K562 (cell line): Measurements from ENCODE around the gene UBE3B. TPM values are rescaled to one million over a fixed set of nuclear protein-coding genes. Genes with fewer than 3 reads are reported as not detected.
A peak's percentile ranks its signal among the peaks of the same experiment; 100 is the strongest.

Experiments used
- ATAC-seq: fragments of 200-7000 bp; cut with Tn5 transposase; 3 replicates; pipeline ENCODE4 v1.9.1; 2020; ENCODE audit warnings: moderate library complexity
- BruUV-seq: library from RNA; stranded (reverse); fragments of 400-500 nt; replicated peaks from 2 replicates; lab custom pipeline; 2021; lab: Mats Ljungman, UMichigan
- CTCF ChIA-PET: fragments of 300-600 bp; formaldehyde crosslinking; extraction: SDS; loops from one replicate; lab custom pipeline; 2021; ENCODE audit warnings: low intra/inter-chr PET ratio; lab: Yijun Ruan, JAX
- POLR2A ChIA-PET: fragments of 300-600, 350-650 bp; sonication (Branson Sonifier 250); formaldehyde crosslinking; extraction: SDS; loops from one replicate; lab custom pipeline; 2021; ENCODE audit warnings: antibody characterized with exemption, inconsistent platforms; lab: Yijun Ruan, JAX
- DNase-seq, 4 experiments: peaks; one replicate each; pipeline versions ENCODE4 v3.0.0 to v3.0.0-alpha.2; 2011 to 2018; ENCODE audit warnings: low spot score in 3 of 4, mixed read lengths in 3 of 4; ENCODE audit errors: extremely low read depth in 1 of 4
- FAIRE-seq: peaks from 2 replicates; lab custom pipeline; 2011; peaks lifted over from hg19 to GRCh38; lab: Jason Lieb, UNC
- H2AFZ ChIP-seq: 2 replicates; pipeline ENCODE4 v1.6.0; 2011; ENCODE audit warnings: low read depth, low read length, control low read depth, inconsistent platforms
- H3K27ac ChIP-seq: fragments of 200-600 bp; 3 replicates; pipeline ENCODE4 v1.8.0; 2011; ENCODE audit warnings: low read depth, mild to moderate bottlenecking, control low read depth, inconsistent platforms, low read length, moderate library complexity, mixed read lengths; ENCODE audit errors: extremely low read depth
- H3K27me3 ChIP-seq, 2 experiments: fragments of 300-600 bp in 1 of 2; 2 replicates in 1 of 2; 3 replicates in 1 of 2; pipeline versions ENCODE4 v1.6.0 to v1.8.0; 2011; ENCODE audit warnings: inconsistent platforms in 2 of 2, low read length in 2 of 2, mild to moderate bottlenecking in 1 of 2, mixed read lengths in 1 of 2, moderate library complexity in 1 of 2; ENCODE audit not compliant: control insufficient read depth in 2 of 2, insufficient read depth in 2 of 2
- H3K36me3 ChIP-seq: fragments of 300-600 bp; 3 replicates; pipeline ENCODE4 v1.8.0; 2011; ENCODE audit warnings: mild to moderate bottlenecking, low read length, inconsistent platforms; ENCODE audit not compliant: control insufficient read depth, insufficient read depth
- H3K4me1 ChIP-seq, 2 experiments: fragments of 200-600 bp in 1 of 2; replicated peaks in 1 of 2; 2 replicates in 1 of 2; 3 replicates in 1 of 2; pipeline versions ENCODE4 v1.5.1 to v1.8.0; 2011; ENCODE audit warnings: inconsistent platforms in 2 of 2, low read length in 2 of 2, mild to moderate bottlenecking in 1 of 2, mixed read lengths in 1 of 2, moderate library complexity in 1 of 2; ENCODE audit not compliant: control insufficient read depth in 2 of 2, insufficient read depth in 2 of 2
- H3K4me2 ChIP-seq: 2 replicates; pipeline ENCODE4 v1.6.1; 2011; ENCODE audit warnings: low read length, control low read depth, inconsistent platforms, mixed read lengths; ENCODE audit not compliant: insufficient read depth
- H3K4me3 ChIP-seq: fragments of 200-600 bp; sonication (generic), shearing (Covaris generic); 2 replicates; pipeline ENCODE4 v1.5.1; 2016; ENCODE audit warnings: control low read depth, inconsistent platforms
- H3K79me2 ChIP-seq: fragments of 200-600 bp; 3 replicates; pipeline ENCODE4 v1.8.0; 2011; ENCODE audit warnings: low read length, inconsistent platforms; ENCODE audit not compliant: control insufficient read depth, insufficient read depth
- H3K9ac ChIP-seq, 2 experiments: 2 replicates each; pipeline versions ENCODE4 v1.6.0 to v1.6.1; 2011; ENCODE audit warnings: low read depth in 2 of 2, low read length in 2 of 2, control low read depth in 1 of 2, inconsistent platforms in 1 of 2, mild to moderate bottlenecking in 1 of 2, mixed read lengths in 1 of 2; ENCODE audit not compliant: insufficient read depth in 1 of 2
- H3K9me1 ChIP-seq: one replicate; pipeline ENCODE4 v1.6.0; 2011; ENCODE audit warnings: inconsistent platforms, mild to moderate bottlenecking, low read length, moderate library complexity; ENCODE audit not compliant: control insufficient read depth, insufficient read depth
- H3K9me3 ChIP-seq: replicated peaks from 2 replicates; pipeline ENCODE4 v1.5.1; 2011; ENCODE audit warnings: low read depth, low read length, inconsistent platforms; ENCODE audit not compliant: control insufficient read depth, insufficient read depth
- H4K20me1 ChIP-seq: replicated peaks from 2 replicates; pipeline ENCODE4 v1.6.1; 2011; ENCODE audit warnings: low read length, inconsistent platforms, mixed read lengths; ENCODE audit not compliant: control insufficient read depth, insufficient read depth
- KAT2B ChIP-seq: IDR thresholded peaks from one replicate; pipeline ENCODE4 v1.6.1; 2012; ENCODE audit warnings: low read depth, mild to moderate bottlenecking, control low read depth, inconsistent platforms, low read length, moderate library complexity
- SRSF7 ChIP-seq: fragments of 200-400 bp; formaldehyde crosslinking; optimal IDR thresholded peaks from 2 replicates; pipeline ENCODE3; 2017; ENCODE audit warnings: mild to moderate bottlenecking, low read depth, low read length
- WGBS: fragments of 100-300 bp; shearing (Covaris generic); methylation state at CpG from one replicate; pipeline ENCODE4 v1.1.6; 2016; ENCODE audit warnings: low coverage, mixed read lengths; ENCODE audit not compliant: insufficient coverage; ENCODE audit errors: missing lambda C conversion rate; 5-methylcytosine and 5-hydroxymethylcytosine counted together
- in situ Hi-C: fragments of 300-500 bp; cut with MboI; formaldehyde crosslinking; loops from 4 replicates; pipeline ENCODE4 v1.15.0; 2018; ENCODE audit warnings: inconsistent platforms, mixed read lengths
- intact Hi-C: fragments of 100-400 bp; cut with micrococcal nuclease; formaldehyde crosslinking; loops from 2 replicates; pipeline ENCODE4 v1.14.2; 2022
- polyA plus RNA-seq, 8 experiments: library from polyadenylated mRNA; depleted of rRNA in 4 of 8; stranded (reverse) in 5 of 8; unstranded in 3 of 8; fragments of >200 nt; fragmentation: Nextera tagmentation in 2 of 8; fragmentation: Illumina TruSeq in 1 of 8; extraction: Ambion mirVana in 2 of 8; extraction: Trizol in 1 of 8; gene quantifications; 2 replicates each; pipeline versions ENCODE4 v1.2.1 to v1.2.3, GENCODE V29; 2011 to 2014; ENCODE audit warnings: inconsistent platforms in 1 of 8, missing spikeins in 1 of 8
- total RNA-seq, 7 experiments: library from RNA; depleted of rRNA in 6 of 7; stranded (reverse); fragments of >200 nt in 6 of 7; fragmentation: Illumina TruSeq in 2 of 7; extraction: Trizol in 2 of 7; gene quantifications; 2 replicates each; pipeline versions ENCODE4 v1.2.1 to v1.2.3, GENCODE V29; 2011 to 2021; ENCODE audit warnings: low replicate concordance in 1 of 7

Gene UBE3B
- total and polyA plus RNA-seq, 9 of the 15 experiments (the other 6 are each of a cell fraction or from before 2014, with no cell fraction given): 7.6 to 23.6 (median 15.5) TPM

DNA sequence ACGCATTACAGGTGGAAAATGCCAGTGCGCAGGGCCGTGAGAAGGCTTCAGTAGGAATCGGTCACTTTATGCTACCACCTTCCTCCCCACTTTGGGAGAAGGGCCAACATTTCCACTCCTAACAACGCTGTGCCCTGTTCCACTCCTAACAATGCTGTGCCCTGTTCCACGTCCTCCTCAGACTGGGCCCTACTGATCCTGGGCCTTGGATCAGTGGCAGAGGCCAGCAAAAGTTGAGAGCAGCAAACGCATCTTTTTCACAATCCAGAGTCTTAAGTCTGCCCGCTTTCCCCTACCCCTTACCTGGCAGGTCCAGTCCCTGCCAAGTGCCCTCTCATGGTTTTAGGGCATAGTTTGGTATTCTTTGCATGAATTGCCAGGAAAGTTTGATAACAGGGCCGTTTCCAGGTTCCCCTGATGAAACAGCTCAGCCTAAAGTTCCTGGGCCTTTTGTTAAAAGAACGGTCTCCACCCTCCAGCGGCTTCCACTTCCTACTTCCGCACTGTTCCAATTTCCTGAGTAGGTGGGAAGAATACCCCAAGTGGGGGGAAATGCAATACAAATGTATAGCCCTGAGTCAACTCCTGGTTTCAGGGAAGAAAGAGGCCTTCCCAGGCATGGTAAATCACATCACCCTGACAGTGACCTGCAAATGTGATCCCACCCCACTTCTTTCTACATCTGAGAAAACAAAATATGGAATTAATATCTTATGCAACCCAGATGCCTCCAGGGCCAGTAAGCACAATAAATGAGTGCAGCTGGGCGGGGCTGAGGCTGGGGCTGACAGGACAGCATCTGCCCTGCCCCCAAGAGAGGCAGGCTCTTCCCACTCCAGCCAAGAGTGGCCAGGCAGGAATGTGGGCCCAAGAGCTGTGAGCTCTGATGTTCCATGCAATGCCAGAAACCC, 15.3 kb upstream of the UBE3B start:
- CTCF ChIA-PET: no interaction called here
- WGBS: 80% methylated on average over 13 of the region's 13 CpGs

More for the DNA sequence above, 15.3 kb upstream of the UBE3B start:
- Histone ChIP-seq H3K4me1 (peaks cover 34 to 41% of the 10 kb centered on the region in 2 experiments), H3K9me3 (no peaks in the 10 kb centered on the region), H3K36me3 (peaks cover 47% of the 10 kb centered on the region), H3K4me3 (no peak overlapping the region), H3K4me2 (peak overlapping the region; percentile 56; the same call in 1 of the 2 replicates), H3K79me2 (peaks cover 52% of the 10 kb centered on the region), H3K9me1 (no peaks in the 10 kb centered on the region), H4K20me1 (peaks cover 14% of the 10 kb centered on the region; the same call in 1 of the 2 replicates), H2AFZ (no peak overlapping the region; the same call in 1 of the 2 replicates), H3K27me3 (no peaks in the 10 kb centered on the region), H3K9ac (peak overlapping the region; percentile 30 to 42; a peak in 3 of 4 replicates), H3K27ac (peak overlapping the region; percentile 93)
- intact Hi-C loops (no loop called here), in situ Hi-C loops (no loop called here)
- peak; percentile 44 for ATAC-seq
- no TSS peak for BruUV-seq
- POLR2A ChIA-PET: interaction anchor here (0.7 to 2.4 kb wide), 8 partner anchors 10 to 196 kb away, joined by 3 to 9 read pairs (median 3); partner anchors contain the start of genes KCTD10 and UBE3B
- peak in 3 of 4 experiments; percentile 32 to 45 (median 34) for DNase-seq
- TF ChIP-seq KAT2B (peak; percentile 10), SRSF7 (no peak)
- FAIRE-seq: no peak
